Neural progenitor cell (in vitro differentiated cells): ENCODE data around the gene PAM.

Experiments used
- CTCF ChIP-seq: fragments of 200-600 bp; sonication (generic); IDR thresholded peaks from 2 replicates; pipeline ENCODE4 v1.5.1; 2017; ENCODE audit warnings: antibody characterized with exemption, mild to moderate bottlenecking
- EZH2 ChIP-seq: fragments of 200-600 bp; sonication (generic); IDR thresholded peaks from 2 replicates; pipeline ENCODE4 v1.6.1; 2017; ENCODE audit warnings: antibody characterized with exemption, mild to moderate bottlenecking, moderate library complexity

- no peak for TF ChIP-seq EZH2
- no peak for TF ChIP-seq CTCF
Measured at GRCh38 chr5:102835717-102836116, 80.6 kb downstream of the PAM start.
